Measurements from ENCODE around the gene ARID5A.

Gene ARID5A

GRCh38 chr2:96594691-96595152, 58.2 kb downstream of the ARID5A start:
- in situ Hi-C loops (cut with MboI; ENCODE audit: low sequenced_read_pairs), result no loop called here

- in situ Hi-C loops (cut with MboI; ENCODE audit: low sequenced_read_pairs), result no loop called here
Observed at GRCh38 chr2:96596596-96596995, 60.0 kb downstream of the ARID5A start.

GRCh38 chr2:96599941-96600340, 63.4 kb downstream of the ARID5A start:
- in situ Hi-C loops (cut with MboI; ENCODE audit: low sequenced_read_pairs), result no loop called here

GRCh38 chr2:96601382-96602292, 65.1 kb downstream of the ARID5A start:
- in situ Hi-C loops (cut with MboI; ENCODE audit: low sequenced_read_pairs), result no loop called here

Data from hTERT RPE-1 (cell line).